ENCODE results near the gene LLGL1.

LLGL1 gene

GRCh38 chr17:18256351-18256750, 30.9 kb downstream of the LLGL1 start:
- no peaks in the 10 kb centered on the region for H3K9me3 ChIP-seq (ENCODE audit: control insufficient read depth, low read depth, low read length)
- no peak overlapping the region for H3K9ac ChIP-seq (ENCODE audit: low read length)
- peak overlapping the region; percentile 82 for H3K4me3 ChIP-seq (ENCODE audit: low read length)
- no peaks in the 10 kb centered on the region for H3K27me3 ChIP-seq (ENCODE audit: control insufficient read depth, insufficient read depth, low read length)
- peaks cover 9% of the 10 kb centered on the region for H3K4me1 ChIP-seq (ENCODE audit: control insufficient read depth, low read depth, low read length)
- peaks cover 47% of the 10 kb centered on the region for H3K36me3 ChIP-seq (ENCODE audit: control insufficient read depth, low read depth, low read length)
- no peak overlapping the region for H3K27ac ChIP-seq (ENCODE audit: low read length)

- H3K9ac ChIP-seq (ENCODE audit: low read length) = peak overlapping the region; percentile 9
- no peak overlapping the region for H3K27ac ChIP-seq (ENCODE audit: low read length)
- peak overlapping the region; percentile 82 for H3K4me3 ChIP-seq (ENCODE audit: low read length)
- no peaks in the 10 kb centered on the region for H3K9me3 ChIP-seq (ENCODE audit: control insufficient read depth, low read depth, low read length)
- peaks cover 43% of the 10 kb centered on the region for H3K36me3 ChIP-seq (ENCODE audit: control insufficient read depth, low read depth, low read length)
- H3K4me1 ChIP-seq (ENCODE audit: control insufficient read depth, low read depth, low read length) = peaks cover 13% of the 10 kb centered on the region
- H3K27me3 ChIP-seq (ENCODE audit: control insufficient read depth, insufficient read depth, low read length) = no peaks in the 10 kb centered on the region
These were observed 31.3 kb downstream of the LLGL1 start for GRCh38 chr17:18256776-18257175.

- H3K27me3 ChIP-seq (ENCODE audit: control insufficient read depth, insufficient read depth, low read length) = no peaks in the 10 kb centered on the region
- peak overlapping the region; percentile 82 for H3K4me3 ChIP-seq (ENCODE audit: low read length)
- H3K9ac ChIP-seq (ENCODE audit: low read length) = peak overlapping the region; percentile 66
- peak overlapping the region; percentile 25 for H3K27ac ChIP-seq (ENCODE audit: low read length)
- no peaks in the 10 kb centered on the region for H3K9me3 ChIP-seq (ENCODE audit: control insufficient read depth, low read depth, low read length)
- peaks cover 36% of the 10 kb centered on the region for H3K36me3 ChIP-seq (ENCODE audit: control insufficient read depth, low read depth, low read length)
- peaks cover 13% of the 10 kb centered on the region for H3K4me1 ChIP-seq (ENCODE audit: control insufficient read depth, low read depth, low read length)
These were observed 32.0 kb downstream of the LLGL1 start for GRCh38 chr17:18257268-18257981.

GRCh38 chr17:18257982-18258355, 32.5 kb downstream of the LLGL1 start:
- Histone ChIP-seq H3K4me1 (ENCODE audit: control insufficient read depth, low read depth, low read length) (peaks cover 13% of the 10 kb centered on the region), H3K4me3 (ENCODE audit: low read length) (peak overlapping the region; percentile 82), H3K9ac (ENCODE audit: low read length) (peak overlapping the region; percentile 66), H3K9me3 (ENCODE audit: control insufficient read depth, low read depth, low read length) (no peaks in the 10 kb centered on the region), H3K27me3 (ENCODE audit: control insufficient read depth, insufficient read depth, low read length) (no peaks in the 10 kb centered on the region), H3K36me3 (ENCODE audit: control insufficient read depth, low read depth, low read length) (peaks cover 32% of the 10 kb centered on the region), H3K27ac (ENCODE audit: low read length) (no peak overlapping the region)

- peak within 1 kb of the TSS; percentile 25 for H3K27ac ChIP-seq (ENCODE audit: low read length)
These were observed 33.1 kb downstream of the LLGL1 start, which contains the start of gene FLII for GRCh38 chr17:18258356-18259038. Gene FLII, minus strand, starts transcription at chr17:18258738. Its CDS starts 48 bp downstream, at chr17:18258690.

GRCh38 chr17:18259621-18260331, 34.3 kb downstream of the LLGL1 start:
- Histone ChIP-seq H3K27ac (ENCODE audit: low read length) (no peak overlapping the region), H3K9ac (ENCODE audit: low read length) (no peak overlapping the region), H3K9me3 (ENCODE audit: control insufficient read depth, low read depth, low read length) (no peaks in the 10 kb centered on the region), H3K4me3 (ENCODE audit: low read length) (peak overlapping the region; percentile 74), H3K27me3 (ENCODE audit: control insufficient read depth, insufficient read depth, low read length) (no peaks in the 10 kb centered on the region), H3K36me3 (ENCODE audit: control insufficient read depth, low read depth, low read length) (peaks cover 27% of the 10 kb centered on the region), H3K4me1 (ENCODE audit: control insufficient read depth, low read depth, low read length) (peaks cover 13% of the 10 kb centered on the region)

More at GRCh38 chr17:18258356-18259038, 33.1 kb downstream of the LLGL1 start, which contains the start of gene FLII:
- Histone ChIP-seq H3K9me3 (ENCODE audit: control insufficient read depth, low read depth, low read length) (no peaks in the 10 kb centered on the region), H3K27me3 (ENCODE audit: control insufficient read depth, insufficient read depth, low read length) (no peaks in the 10 kb centered on the region), H3K36me3 (ENCODE audit: control insufficient read depth, low read depth, low read length) (peaks cover 31% of the 10 kb centered on the region), H3K4me1 (ENCODE audit: control insufficient read depth, low read depth, low read length) (peaks cover 13% of the 10 kb centered on the region), H3K4me3 (ENCODE audit: low read length) (peak within 1 kb of the TSS; percentile 82), H3K9ac (ENCODE audit: low read length) (peak within 1 kb of the TSS; percentile 66)

- no peaks in the 10 kb centered on the region for H3K9me3 ChIP-seq (ENCODE audit: control insufficient read depth, low read depth, low read length)
- H3K27me3 ChIP-seq (ENCODE audit: control insufficient read depth, insufficient read depth, low read length) = no peaks in the 10 kb centered on the region
- H3K4me1 ChIP-seq (ENCODE audit: control insufficient read depth, low read depth, low read length) = peaks cover 13% of the 10 kb centered on the region
- H3K27ac ChIP-seq (ENCODE audit: low read length) = peak within 1 kb of the TSS; percentile 29
- H3K4me3 ChIP-seq (ENCODE audit: low read length) = peak within 1 kb of the TSS; percentile 74
- H3K9ac ChIP-seq (ENCODE audit: low read length) = peak within 1 kb of the TSS; percentile 67
- H3K36me3 ChIP-seq (ENCODE audit: control insufficient read depth, low read depth, low read length) = peaks cover 27% of the 10 kb centered on the region
These were observed 35.1 kb downstream of the LLGL1 start, which contains the start of gene MIEF2 for GRCh38 chr17:18260332-18261145. Gene MIEF2, plus strand, starts transcription at chr17:18260662. Its CDS starts 2,059 bp downstream, at chr17:18262721.

- peak overlapping the region; percentile 74 for H3K4me3 ChIP-seq (ENCODE audit: low read length)
- H3K4me1 ChIP-seq (ENCODE audit: control insufficient read depth, low read depth, low read length) = peaks cover 13% of the 10 kb centered on the region
- no peaks in the 10 kb centered on the region for H3K9me3 ChIP-seq (ENCODE audit: control insufficient read depth, low read depth, low read length)
- H3K9ac ChIP-seq (ENCODE audit: low read length) = peak overlapping the region; percentile 67
- H3K27me3 ChIP-seq (ENCODE audit: control insufficient read depth, insufficient read depth, low read length) = no peaks in the 10 kb centered on the region
- peaks cover 21% of the 10 kb centered on the region for H3K36me3 ChIP-seq (ENCODE audit: control insufficient read depth, low read depth, low read length)
- peak overlapping the region; percentile 29 for H3K27ac ChIP-seq (ENCODE audit: low read length)
These were observed 35.7 kb downstream of the LLGL1 start for GRCh38 chr17:18261146-18261515.

GRCh38 chr17:18261659-18262058, 36.2 kb downstream of the LLGL1 start:
- H3K9ac ChIP-seq (ENCODE audit: low read length) = peak overlapping the region; percentile 67
- no peak overlapping the region for H3K27ac ChIP-seq (ENCODE audit: low read length)
- peak overlapping the region; percentile 74 for H3K4me3 ChIP-seq (ENCODE audit: low read length)
- no peaks in the 10 kb centered on the region for H3K9me3 ChIP-seq (ENCODE audit: control insufficient read depth, low read depth, low read length)
- peaks cover 17% of the 10 kb centered on the region for H3K36me3 ChIP-seq (ENCODE audit: control insufficient read depth, low read depth, low read length)
- no peaks in the 10 kb centered on the region for H3K27me3 ChIP-seq (ENCODE audit: control insufficient read depth, insufficient read depth, low read length)
- H3K4me1 ChIP-seq (ENCODE audit: control insufficient read depth, low read depth, low read length) = peaks cover 12% of the 10 kb centered on the region

GRCh38 chr17:18262111-18262510, 36.7 kb downstream of the LLGL1 start:
- peaks cover 7% of the 10 kb centered on the region for H3K4me1 ChIP-seq (ENCODE audit: control insufficient read depth, low read depth, low read length)
- H3K4me3 ChIP-seq (ENCODE audit: low read length) = no peak overlapping the region
- H3K9ac ChIP-seq (ENCODE audit: low read length) = no peak overlapping the region

GRCh38 chr17:18262641-18263040, 37.2 kb downstream of the LLGL1 start:
- Histone ChIP-seq H3K4me3 (ENCODE audit: low read length) (no peak overlapping the region), H3K27ac (ENCODE audit: low read length) (no peak overlapping the region), H3K9ac (ENCODE audit: low read length) (no peak overlapping the region), H3K9me3 (ENCODE audit: control insufficient read depth, low read depth, low read length) (no peaks in the 10 kb centered on the region), H3K4me1 (ENCODE audit: control insufficient read depth, low read depth, low read length) (peaks cover 5% of the 10 kb centered on the region), H3K36me3 (ENCODE audit: control insufficient read depth, low read depth, low read length) (peaks cover 17% of the 10 kb centered on the region), H3K27me3 (ENCODE audit: control insufficient read depth, insufficient read depth, low read length) (no peaks in the 10 kb centered on the region)

More at GRCh38 chr17:18262111-18262510, 36.7 kb downstream of the LLGL1 start:
- H3K9me3 ChIP-seq (ENCODE audit: control insufficient read depth, low read depth, low read length) = no peaks in the 10 kb centered on the region
- no peaks in the 10 kb centered on the region for H3K27me3 ChIP-seq (ENCODE audit: control insufficient read depth, insufficient read depth, low read length)
- peaks cover 17% of the 10 kb centered on the region for H3K36me3 ChIP-seq (ENCODE audit: control insufficient read depth, low read depth, low read length)
- no peak overlapping the region for H3K27ac ChIP-seq (ENCODE audit: low read length)

All from iPS-18a (cell line).